H9 (cell line): Measurements from ENCODE around the gene GET3. TPM values are rescaled to one million over a fixed set of nuclear protein-coding genes. Genes with fewer than 3 reads are reported as not detected.

ENCODE experiments used
- DNase-seq: peaks from one replicate; pipeline ENCODE4 v3.0.0-alpha.2; 2017
- H2AFZ ChIP-seq: one replicate; pipeline ENCODE4 v1.6.1; 2013; ENCODE audit warnings: mild to moderate bottlenecking, low read length, control low read depth, moderate library complexity
- H2AK5ac ChIP-seq: 2 replicates; pipeline ENCODE4 v1.6.1; 2013; ENCODE audit warnings: low read length, control low read depth, mixed read lengths; ENCODE audit not compliant: insufficient read length
- H2BK120ac ChIP-seq: one replicate; pipeline ENCODE4 v1.6.1; 2013; ENCODE audit warnings: low read depth, mild to moderate bottlenecking, low read length, control low read depth, inconsistent platforms; ENCODE audit not compliant: poor library complexity, severe bottlenecking
- H2BK12ac ChIP-seq: 2 replicates; pipeline ENCODE4 v1.6.1; 2013; ENCODE audit warnings: low read length, control low read depth, mixed read lengths, low read depth; ENCODE audit not compliant: insufficient read length
- H2BK15ac ChIP-seq: 2 replicates; pipeline ENCODE4 v1.6.1; 2013; ENCODE audit warnings: low read depth, low read length, control low read depth
- H2BK20ac ChIP-seq: one replicate; pipeline ENCODE4 v1.6.1; 2013; ENCODE audit warnings: low read depth, mild to moderate bottlenecking, low read length, control low read depth, inconsistent platforms; ENCODE audit not compliant: poor library complexity, severe bottlenecking
- H2BK5ac ChIP-seq: 2 replicates; pipeline ENCODE4 v1.6.1; 2013; ENCODE audit warnings: low read length, control low read depth, mixed read lengths; ENCODE audit not compliant: insufficient read length
- H3K14ac ChIP-seq: 2 replicates; pipeline ENCODE4 v1.6.1; 2013; ENCODE audit warnings: low read length, control low read depth; ENCODE audit not compliant: insufficient read depth
- H3K18ac ChIP-seq: 2 replicates; pipeline ENCODE4 v1.6.1; 2013; ENCODE audit warnings: low read depth, mild to moderate bottlenecking, mixed read lengths, low read length, control low read depth; ENCODE audit not compliant: insufficient read length
- H3K23ac ChIP-seq: 2 replicates; pipeline ENCODE4 v1.6.1; 2013; ENCODE audit warnings: low read length, control low read depth, mixed read lengths, low read depth; ENCODE audit not compliant: insufficient read length
- H3K23me2 ChIP-seq: 2 replicates; pipeline ENCODE4 v1.6.1; 2013; ENCODE audit warnings: low read depth, mild to moderate bottlenecking, mixed read lengths, low read length, control low read depth; ENCODE audit not compliant: insufficient read length, poor library complexity, severe bottlenecking
- H3K27ac ChIP-seq: 2 replicates; pipeline ENCODE4 v1.5.1; 2013; ENCODE audit warnings: low read length, control low read depth, mixed read lengths, low read depth; ENCODE audit not compliant: insufficient read length
- H3K27me3 ChIP-seq: 2 replicates; pipeline ENCODE4 v1.6.1; 2013; ENCODE audit warnings: low read length, control low read depth, inconsistent platforms; ENCODE audit not compliant: insufficient read depth
- H3K4ac ChIP-seq: 2 replicates; pipeline ENCODE4 v1.6.1; 2013; ENCODE audit warnings: low read depth, mild to moderate bottlenecking, control low read depth, inconsistent platforms, low read length, moderate library complexity
- H3K4me1 ChIP-seq: 2 replicates; pipeline ENCODE4 v1.6.1; 2013; ENCODE audit warnings: low read length, control low read depth, inconsistent platforms; ENCODE audit not compliant: insufficient read depth
- H3K4me2 ChIP-seq: 2 replicates; pipeline ENCODE4 v1.6.1; 2013; ENCODE audit warnings: low read length, control low read depth, mixed read lengths; ENCODE audit not compliant: insufficient read length, insufficient read depth
- H3K56ac ChIP-seq: 2 replicates; pipeline ENCODE4 v1.6.1; 2013; ENCODE audit warnings: low read depth, mild to moderate bottlenecking, mixed read lengths, low read length, control low read depth; ENCODE audit not compliant: insufficient read length
- H3K79me1 ChIP-seq: 2 replicates; pipeline ENCODE4 v1.6.1; 2013; ENCODE audit warnings: low read depth, mild to moderate bottlenecking, moderate library complexity, low read length, control low read depth, inconsistent platforms; ENCODE audit not compliant: insufficient read depth, poor library complexity, severe bottlenecking
- H3K79me2 ChIP-seq: 2 replicates; pipeline ENCODE4 v1.6.1; 2013; ENCODE audit warnings: low read length, control low read depth, inconsistent platforms; ENCODE audit not compliant: insufficient read depth
- H3K9ac ChIP-seq: 2 replicates; pipeline ENCODE4 v1.6.1; 2013; ENCODE audit warnings: low read length, control low read depth, mixed read lengths; ENCODE audit not compliant: insufficient read length; ENCODE audit errors: extremely low read depth
- H3K9me3 ChIP-seq: one replicate; pipeline ENCODE4 v1.6.1; 2013; ENCODE audit warnings: low read depth, low read length, inconsistent platforms; ENCODE audit not compliant: control insufficient read depth
- H3T11ph ChIP-seq: one replicate; pipeline ENCODE4 v1.6.1; 2013; ENCODE audit warnings: mild to moderate bottlenecking, low read length, control low read depth, inconsistent platforms
- H4K20me1 ChIP-seq: one replicate; pipeline ENCODE4 v1.6.1; 2013; ENCODE audit not compliant: control insufficient read depth, insufficient read length, insufficient read depth
- H4K5ac ChIP-seq: 2 replicates; pipeline ENCODE4 v1.6.1; 2013; ENCODE audit warnings: low read depth, mild to moderate bottlenecking, mixed read lengths, low read length, control low read depth; ENCODE audit not compliant: insufficient read length
- H4K8ac ChIP-seq: replicated peaks from 2 replicates; pipeline ENCODE4 v1.6.1; 2013; ENCODE audit warnings: low read length, control low read depth, mixed read lengths, low read depth; ENCODE audit not compliant: insufficient read length
- H4K91ac ChIP-seq: 2 replicates; pipeline ENCODE4 v1.6.1; 2013; ENCODE audit warnings: low read depth, mild to moderate bottlenecking, moderate library complexity, mixed read lengths, low read length, control low read depth; ENCODE audit not compliant: insufficient read length
- H3K27ac Mint-ChIP-seq, 3 experiments: 2 replicates in 2 of 3; 3 replicates in 1 of 3; pipeline ENCODE4 v1.8.0; 2020 to 2021; ENCODE audit warnings: mixed read lengths in 3 of 3, mild to moderate bottlenecking in 1 of 3, moderate library complexity in 1 of 3
- H3K27me3 Mint-ChIP-seq: 2 replicates; pipeline ENCODE4 v1.8.0; 2021; ENCODE audit warnings: low read depth, mild to moderate bottlenecking, moderate library complexity, mixed read lengths
- H3K36me3 Mint-ChIP-seq, 3 experiments: 2 replicates in 2 of 3; 3 replicates in 1 of 3; pipeline ENCODE4 v1.8.0; 2020 to 2021; ENCODE audit warnings: low read depth in 3 of 3, mixed read lengths in 3 of 3; ENCODE audit not compliant: insufficient read depth in 1 of 3
- H3K4me1 Mint-ChIP-seq, 2 experiments: 2 replicates each; pipeline ENCODE4 v1.8.0; 2020; ENCODE audit warnings: mixed read lengths in 2 of 2
- H3K4me3 Mint-ChIP-seq, 2 experiments: 2 replicates in 1 of 2; 3 replicates in 1 of 2; pipeline ENCODE4 v1.8.0; 2020 to 2021; ENCODE audit warnings: mild to moderate bottlenecking in 2 of 2, mixed read lengths in 2 of 2, moderate library complexity in 1 of 2
- H3K9me3 Mint-ChIP-seq, 2 experiments: 2 replicates in 1 of 2; 3 replicates in 1 of 2; pipeline ENCODE4 v1.8.0; 2020; ENCODE audit warnings: mild to moderate bottlenecking in 2 of 2, mixed read lengths in 2 of 2, moderate library complexity in 1 of 2
- WGBS: extraction: QIAGEN DNeasy Blood & Tissue Kit; methylation state at CpG from one replicate; pipeline ENCODE4 v1.1.7; 2013; ENCODE audit warnings: missing lambda C conversion rate, low lambda C conversion rate, mixed read lengths; ENCODE audit not compliant: insufficient read length; ENCODE audit errors: extremely low coverage; 5-methylcytosine and 5-hydroxymethylcytosine counted together
- total RNA-seq: library from RNA; stranded (reverse); gene quantifications from 2 replicates; pipeline ENCODE4 v1.2.1, GENCODE V29; 2021
- TF ChIP-seq, protein P1 (sequence below): fragments of 200-600 bp; sonication (generic); conservative IDR thresholded peaks from 3 replicates; pipeline ENCODE4 v1.8.0; 2021; ENCODE audit warnings: antibody characterized with exemption, mild to moderate bottlenecking

GET3 gene
- total RNA-seq, 1 experiment from 2014 or later, result 81.6 TPM

DNA sequence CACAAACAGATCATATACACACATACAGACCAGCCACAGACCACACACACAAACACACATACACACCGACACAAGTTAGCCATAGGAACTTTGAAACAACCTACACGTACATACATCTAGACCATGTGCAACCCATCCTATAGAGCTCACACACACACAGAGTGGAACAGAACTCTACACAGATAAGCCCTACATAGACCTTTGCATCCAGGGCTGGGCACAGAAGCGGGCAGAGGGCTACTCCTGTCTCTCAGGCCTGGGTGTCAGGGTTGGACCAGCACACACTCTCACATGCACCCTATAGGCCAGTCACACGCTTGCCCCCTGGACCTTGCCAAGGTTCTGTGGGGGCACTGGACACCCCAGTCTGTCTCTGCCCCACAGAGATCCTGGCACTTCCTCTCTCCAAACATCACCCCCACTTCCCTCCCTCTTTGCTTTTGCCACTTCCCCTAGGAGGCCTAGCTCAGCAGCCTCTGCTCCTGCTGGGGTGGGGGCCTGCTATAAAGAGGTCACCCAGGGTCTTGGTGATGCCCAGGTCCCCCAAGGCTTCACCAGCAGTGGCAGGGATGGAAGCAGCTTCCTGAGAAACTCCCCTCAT, 48.2 kb downstream of the GET3 start:
- H3K79me1 ChIP-seq, result no peaks in the 10 kb centered on the region
- no peak overlapping the region for H4K5ac ChIP-seq
- H3K9me3 ChIP-seq, result no peaks in the 10 kb centered on the region
- H2BK20ac ChIP-seq, result no peak overlapping the region
- H3K4ac ChIP-seq, result no peak overlapping the region
- Mint-ChIP-seq H3K4me3 (no peak overlapping the region), H3K36me3 (no peaks in the 10 kb centered on the region), H3K9me3 (no peaks in the 10 kb centered on the region), H3K27me3 (peaks cover 3% of the 10 kb centered on the region), H3K4me1 (peaks cover 23 to 27% of the 10 kb centered on the region in 2 experiments), H3K27ac (no peak overlapping the region)
- H4K8ac ChIP-seq, result no peak overlapping the region
- H3K4me2 ChIP-seq, result no peak overlapping the region
- H3K14ac ChIP-seq, result no peak overlapping the region; the same call in 1 of the 2 replicates
- H3K18ac ChIP-seq, result no peak overlapping the region
- H3K9ac ChIP-seq, result no peak overlapping the region
- no peaks in the 10 kb centered on the region for H3K79me2 ChIP-seq
- H4K20me1 ChIP-seq, result no peaks in the 10 kb centered on the region
- H3K27me3 ChIP-seq, result no peaks in the 10 kb centered on the region
- no peak overlapping the region for H3T11ph ChIP-seq
- H2BK15ac ChIP-seq, result no peak overlapping the region
- H2BK12ac ChIP-seq, result no peak overlapping the region
- H3K4me1 ChIP-seq, result peaks cover 6% of the 10 kb centered on the region
- H3K56ac ChIP-seq, result no peak overlapping the region
- H3K23me2 ChIP-seq, result peaks cover 19% of the 10 kb centered on the region
- no peak for DNase-seq
- H2BK5ac ChIP-seq, result no peak overlapping the region
- H3K27ac ChIP-seq, result no peak overlapping the region
- no peak overlapping the region for H2AK5ac ChIP-seq
- no peak overlapping the region for H2AFZ ChIP-seq
- TF ChIP-seq, protein P1, sequence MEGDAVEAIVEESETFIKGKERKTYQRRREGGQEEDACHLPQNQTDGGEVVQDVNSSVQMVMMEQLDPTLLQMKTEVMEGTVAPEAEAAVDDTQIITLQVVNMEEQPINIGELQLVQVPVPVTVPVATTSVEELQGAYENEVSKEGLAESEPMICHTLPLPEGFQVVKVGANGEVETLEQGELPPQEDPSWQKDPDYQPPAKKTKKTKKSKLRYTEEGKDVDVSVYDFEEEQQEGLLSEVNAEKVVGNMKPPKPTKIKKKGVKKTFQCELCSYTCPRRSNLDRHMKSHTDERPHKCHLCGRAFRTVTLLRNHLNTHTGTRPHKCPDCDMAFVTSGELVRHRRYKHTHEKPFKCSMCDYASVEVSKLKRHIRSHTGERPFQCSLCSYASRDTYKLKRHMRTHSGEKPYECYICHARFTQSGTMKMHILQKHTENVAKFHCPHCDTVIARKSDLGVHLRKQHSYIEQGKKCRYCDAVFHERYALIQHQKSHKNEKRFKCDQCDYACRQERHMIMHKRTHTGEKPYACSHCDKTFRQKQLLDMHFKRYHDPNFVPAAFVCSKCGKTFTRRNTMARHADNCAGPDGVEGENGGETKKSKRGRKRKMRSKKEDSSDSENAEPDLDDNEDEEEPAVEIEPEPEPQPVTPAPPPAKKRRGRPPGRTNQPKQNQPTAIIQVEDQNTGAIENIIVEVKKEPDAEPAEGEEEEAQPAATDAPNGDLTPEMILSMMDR, result no peak
- no peak overlapping the region for H2BK120ac ChIP-seq
- no peak overlapping the region for H3K23ac ChIP-seq
- no CpG with 5 or more reads among the region's 4 CpGs for WGBS
- H4K91ac ChIP-seq, result no peak overlapping the region
